ENCODE results near the gene GLI3.

GLI3 gene

GRCh38 chr7:42236266-42236975 lies 588 bp downstream of the GLI3 start:
- in situ Hi-C loops (cut with MboI; ENCODE audit: low sequenced_read_pairs): no loop called here

DNA sequence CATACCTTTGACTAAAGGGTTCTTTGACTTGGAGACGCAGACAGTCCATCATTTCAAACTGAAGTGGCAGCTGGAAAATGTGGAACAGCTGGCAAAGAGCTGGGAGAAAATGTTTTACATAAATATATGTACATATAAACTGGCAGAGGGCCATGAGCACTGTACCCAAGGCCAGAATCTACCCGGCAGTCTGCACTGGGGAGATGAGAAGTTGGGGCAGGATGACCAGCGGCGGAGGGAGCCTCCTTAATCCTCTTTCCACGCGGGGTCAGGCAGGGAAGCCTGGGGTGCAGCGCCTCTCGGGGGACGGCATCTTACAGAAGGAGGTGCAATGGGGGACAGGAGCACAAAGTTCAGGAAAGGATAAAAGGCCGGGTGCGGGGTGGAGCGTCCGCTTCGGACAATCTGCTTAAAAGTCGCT lies 1.3 kb downstream of the GLI3 start:
- in situ Hi-C loops (cut with MboI; ENCODE audit: low sequenced_read_pairs): no loop called here

DNA sequence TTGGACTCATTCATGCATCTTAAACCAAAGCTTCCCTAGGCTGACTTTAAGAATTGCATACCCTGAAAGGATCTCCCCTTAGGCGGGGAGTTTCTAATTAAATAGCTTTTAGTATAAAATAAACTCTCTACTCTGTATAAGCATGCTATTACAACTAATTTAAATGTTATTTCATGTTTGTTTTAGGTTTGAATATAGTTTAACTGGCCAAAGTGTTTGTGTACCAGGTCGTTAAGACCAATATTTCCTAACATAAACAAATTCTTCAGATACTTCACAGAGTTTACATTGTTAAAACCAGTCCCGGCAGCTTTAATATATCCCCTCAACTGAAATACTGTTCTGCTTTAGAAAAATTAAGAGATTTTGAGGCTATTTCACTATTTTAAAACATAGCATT lies 2.3 kb downstream of the GLI3 start:
- in situ Hi-C loops (cut with MboI; ENCODE audit: low sequenced_read_pairs): no loop called here

DNA sequence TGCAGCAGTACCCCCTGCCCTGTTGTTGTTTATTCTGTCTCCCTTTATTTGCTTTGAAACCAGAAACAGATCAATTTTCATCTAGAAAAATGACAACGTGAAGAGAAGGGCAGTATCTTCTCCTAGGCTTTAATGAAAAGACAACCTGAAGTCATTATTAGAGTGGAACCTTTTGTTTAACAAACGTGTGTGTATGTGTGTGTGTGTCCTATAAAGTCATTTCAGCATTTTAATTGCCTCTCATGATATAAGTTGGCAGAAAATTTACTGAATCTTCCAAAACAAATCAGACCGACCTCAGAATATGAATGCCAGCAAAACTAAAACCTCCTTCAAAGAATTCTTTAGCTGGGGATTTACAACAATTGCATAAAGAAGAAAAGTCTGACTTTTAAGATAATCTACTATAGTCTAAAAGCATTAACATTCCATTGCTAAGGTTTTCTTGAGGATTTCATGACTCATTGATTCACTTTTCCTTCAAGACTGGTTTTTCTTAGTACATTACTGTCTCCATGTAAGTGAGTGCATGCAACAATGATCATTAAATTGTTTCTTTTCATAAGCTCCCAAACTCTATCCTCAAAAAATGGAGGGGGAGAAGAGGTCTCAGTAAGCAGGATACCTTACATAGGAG lies 3.2 kb downstream of the GLI3 start:
- in situ Hi-C loops (cut with MboI; ENCODE audit: low sequenced_read_pairs): no loop called here

DNA sequence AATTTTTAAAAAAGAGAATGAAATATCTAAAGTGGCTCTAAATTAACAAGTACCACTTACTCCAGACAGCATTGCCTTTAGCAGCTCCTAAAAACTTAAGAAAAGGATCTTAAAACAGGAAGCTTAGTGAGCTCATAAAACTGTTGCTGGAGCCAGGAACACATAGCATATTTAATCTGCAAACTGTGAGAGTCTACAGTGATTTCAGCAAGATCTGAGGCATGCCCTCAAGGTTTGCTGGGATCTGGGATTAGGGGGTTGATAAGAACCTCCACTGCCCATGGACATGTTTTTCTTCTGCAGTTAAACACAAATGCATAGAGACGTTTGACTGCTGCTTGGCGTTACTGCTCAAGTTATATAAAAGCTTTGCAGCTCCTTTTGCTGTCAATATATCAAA lies 3.8 kb downstream of the GLI3 start:
- in situ Hi-C loops (cut with MboI; ENCODE audit: low sequenced_read_pairs): no loop called here

GRCh38 chr7:42232275-42232674 lies 4.7 kb downstream of the GLI3 start:
- in situ Hi-C loops (cut with MboI; ENCODE audit: low sequenced_read_pairs): no loop called here

DNA sequence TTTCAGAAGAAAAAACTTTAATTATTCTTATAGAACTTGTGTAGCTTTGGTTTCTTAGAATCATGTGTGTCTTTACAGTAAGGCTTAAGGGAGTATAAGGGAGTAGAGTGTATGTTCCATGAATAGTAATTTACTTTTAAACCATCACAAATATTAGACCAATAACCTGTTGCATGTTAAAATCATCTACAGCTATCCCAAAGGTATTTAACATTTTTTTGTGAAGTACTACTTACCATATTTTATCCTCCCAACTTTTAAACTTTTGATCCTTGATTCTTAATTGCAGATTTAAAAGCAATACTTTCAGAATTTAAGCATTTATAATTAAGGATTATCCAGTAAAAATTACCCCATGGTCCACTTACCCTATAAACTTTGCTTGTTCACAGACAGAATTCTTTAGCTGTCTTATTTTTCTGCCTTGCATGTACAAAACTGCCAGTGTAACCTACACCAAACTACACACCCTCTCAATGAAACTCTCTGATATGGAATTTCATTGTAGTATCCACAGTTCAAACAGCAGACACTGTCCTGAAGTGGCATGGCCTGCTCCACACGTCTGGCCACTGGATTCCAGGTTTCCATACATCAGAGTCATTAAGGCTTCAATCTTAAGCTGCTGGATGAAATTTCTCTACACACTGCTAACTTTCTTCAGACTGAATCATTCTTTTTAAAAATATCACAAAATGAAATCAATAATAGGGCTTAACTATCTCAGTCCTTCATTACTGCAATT lies 5.8 kb downstream of the GLI3 start:
- in situ Hi-C loops (cut with MboI; ENCODE audit: low sequenced_read_pairs): no loop called here

DNA sequence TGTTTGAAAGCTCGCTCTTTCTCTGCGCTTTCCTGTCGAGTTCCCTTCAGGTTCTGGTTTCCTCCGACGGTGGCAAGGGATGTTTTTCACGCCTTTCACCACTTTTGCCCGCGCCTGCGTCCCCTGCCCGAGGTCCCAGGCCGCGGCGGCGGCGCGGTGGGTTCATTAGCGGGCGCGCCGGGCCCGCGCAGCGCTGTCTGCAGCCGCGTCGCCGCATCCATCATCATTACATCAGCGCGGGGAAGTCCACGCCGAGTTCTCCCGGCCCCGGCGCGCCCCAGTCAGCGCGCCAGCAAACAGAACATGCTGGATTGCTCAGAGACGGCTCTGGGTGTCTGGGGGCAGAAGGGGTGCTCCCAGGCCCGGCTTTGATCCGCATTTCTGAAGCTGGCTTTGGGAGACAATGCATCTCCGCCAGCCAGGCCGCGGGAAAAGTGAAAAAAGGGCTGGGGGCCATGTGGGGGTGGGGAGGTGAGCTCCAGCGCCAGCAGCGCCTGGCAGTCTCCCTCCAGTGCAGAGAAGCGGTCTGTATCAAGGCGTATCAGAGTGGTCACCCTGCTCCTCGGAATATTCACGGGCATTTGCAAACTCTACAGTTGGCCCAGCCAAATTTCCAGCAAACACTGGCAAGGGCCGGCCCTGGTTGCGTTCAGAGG lies 8.9 kb downstream of the GLI3 start:
- in situ Hi-C loops (cut with MboI; ENCODE audit: low sequenced_read_pairs): no loop called here

GRCh38 chr7:42227541-42227935 lies 9.5 kb downstream of the GLI3 start:
- in situ Hi-C loops (cut with MboI; ENCODE audit: low sequenced_read_pairs): no loop called here

DNA sequence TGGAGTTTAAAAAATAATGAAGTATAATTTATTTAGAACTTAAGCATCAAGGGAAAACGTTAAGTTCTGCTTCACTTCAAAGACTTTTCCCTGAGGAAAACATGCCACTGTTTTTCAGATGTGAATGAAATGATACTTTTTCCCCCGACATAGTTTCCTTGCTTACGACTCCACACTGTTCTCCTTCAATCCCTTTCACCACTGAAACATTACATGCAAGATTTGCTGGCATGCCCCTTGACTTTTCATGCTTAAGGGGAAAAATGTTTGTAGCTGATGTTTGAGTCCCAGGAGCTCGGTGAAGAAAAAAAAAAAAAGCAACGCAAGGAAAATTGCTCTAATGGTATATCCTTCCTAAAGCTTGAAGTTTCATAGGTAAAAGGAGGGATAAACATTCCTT lies 10.0 kb downstream of the GLI3 start:
- in situ Hi-C loops (cut with MboI; ENCODE audit: low sequenced_read_pairs): no loop called here

GRCh38 chr7:42226354-42226941 lies 10.6 kb downstream of the GLI3 start:
- in situ Hi-C loops (cut with MboI; ENCODE audit: low sequenced_read_pairs): no loop called here

GRCh38 chr7:42224391-42225003 lies 12.5 kb downstream of the GLI3 start:
- in situ Hi-C loops (cut with MboI; ENCODE audit: low sequenced_read_pairs): no loop called here

DNA sequence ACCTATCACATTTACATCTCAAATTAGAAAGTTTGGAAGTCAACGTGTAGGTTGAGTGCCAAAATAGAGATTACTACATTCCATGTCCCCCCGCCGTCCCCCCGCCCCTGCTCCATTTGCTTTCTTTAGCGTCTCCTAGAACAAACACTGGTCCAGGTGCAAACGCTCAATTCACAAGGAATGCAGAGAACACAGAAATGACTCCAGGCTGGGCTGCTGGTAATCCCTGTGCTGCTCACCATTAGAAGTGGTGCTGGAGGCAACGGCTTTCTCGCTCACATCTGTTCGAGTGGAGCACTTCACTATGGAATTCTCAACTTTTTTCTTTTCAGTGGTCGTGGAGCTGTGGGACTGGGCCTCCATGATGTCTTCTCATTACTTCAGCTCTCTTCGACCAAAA lies 14.1 kb downstream of the GLI3 start:
- in situ Hi-C loops (cut with MboI; ENCODE audit: low sequenced_read_pairs): no loop called here

GRCh38 chr7:42222125-42222524 lies 14.9 kb downstream of the GLI3 start:
- in situ Hi-C loops (cut with MboI; ENCODE audit: low sequenced_read_pairs): no loop called here

GRCh38 chr7:42221304-42221703 lies 15.7 kb downstream of the GLI3 start:
- in situ Hi-C loops (cut with MboI; ENCODE audit: low sequenced_read_pairs): no loop called here

DNA sequence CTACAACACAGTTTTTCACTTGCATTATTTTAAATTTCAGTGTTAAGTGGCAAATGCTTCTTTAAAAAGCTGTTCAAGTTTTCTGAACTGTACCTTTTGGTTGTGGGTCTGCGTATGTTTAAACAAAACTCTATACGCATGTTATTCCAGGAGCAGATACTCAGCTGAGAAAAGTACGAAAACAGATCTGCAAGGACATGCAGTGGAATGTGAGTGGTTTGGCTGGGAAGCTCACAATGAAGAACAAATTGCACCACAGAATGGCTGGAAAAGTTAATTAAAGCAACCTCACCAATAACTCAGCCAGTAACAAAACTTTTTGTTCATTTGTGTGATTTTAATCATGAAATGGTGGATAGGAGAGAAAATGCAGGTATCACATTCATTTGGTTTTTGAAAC lies 17.6 kb downstream of the GLI3 start:
- in situ Hi-C loops (cut with MboI; ENCODE audit: low sequenced_read_pairs): no loop called here

DNA sequence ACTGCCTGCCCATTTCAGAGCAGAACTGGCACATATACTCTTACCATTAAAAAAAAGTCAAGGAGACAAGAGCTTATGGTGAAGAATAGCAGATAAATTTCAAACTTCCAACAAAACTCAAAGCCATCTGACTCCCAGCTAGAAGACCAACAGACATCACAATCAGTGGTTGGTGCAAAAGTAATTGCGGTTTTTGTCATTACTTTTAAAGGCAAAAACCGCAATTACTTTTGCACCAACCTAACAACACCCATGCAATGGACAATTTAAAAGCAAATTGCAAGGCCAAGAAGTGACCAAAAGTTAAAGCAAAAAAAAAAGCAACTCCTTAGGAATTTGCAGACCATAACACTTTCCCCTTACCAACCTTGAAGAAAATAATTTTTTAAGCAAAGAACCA lies 18.8 kb downstream of the GLI3 start:
- in situ Hi-C loops (cut with MboI; ENCODE audit: low sequenced_read_pairs): no loop called here

GRCh38 chr7:42217548-42217947 lies 19.5 kb downstream of the GLI3 start:
- in situ Hi-C loops (cut with MboI; ENCODE audit: low sequenced_read_pairs): no loop called here

- in situ Hi-C loops (cut with MboI; ENCODE audit: low sequenced_read_pairs): no loop called here
Observed at GRCh38 chr7:42217053-42217452, 20.0 kb downstream of the GLI3 start.

GRCh38 chr7:42214060-42214679 lies 22.8 kb downstream of the GLI3 start:
- in situ Hi-C loops (cut with MboI; ENCODE audit: low sequenced_read_pairs): no loop called here
